Ishikawa (cell line): ENCODE results near the gene ATXN1.

Source experiments
- EGR1 ChIP-seq: IDR thresholded peaks from 2 replicates; pipeline ENCODE4 v1.6.1; 2012
- EP300 ChIP-seq: IDR thresholded peaks from 2 replicates; pipeline ENCODE4 v1.6.1; 2012; ENCODE audit warnings: borderline replicate concordance
- RAD21 ChIP-seq: IDR thresholded peaks from 2 replicates; pipeline ENCODE4 v1.6.1; 2012; ENCODE audit warnings: low read depth
- REST ChIP-seq: IDR thresholded peaks from 2 replicates; pipeline ENCODE4 v1.6.1; 2012; ENCODE audit warnings: low read depth, mild to moderate bottlenecking
- TAF1 ChIP-seq: IDR thresholded peaks from 2 replicates; pipeline ENCODE4 v1.6.1; 2012; ENCODE audit warnings: low read depth, mild to moderate bottlenecking
- YY1 ChIP-seq: IDR thresholded peaks from 2 replicates; pipeline ENCODE4 v1.6.1; 2012; ENCODE audit warnings: low read depth

GRCh38 chr6:16731478-16732051 is 29.7 kb downstream of the ATXN1 start:
- TF ChIP-seq EP300 (no peak), YY1 (no peak), REST (no peak), TAF1 (no peak), RAD21 (no peak), EGR1 (no peak)
